HG03108 (cell line): ENCODE measurements around the gene LRRFIP2.
A peak's percentile ranks its signal among the peaks of the same experiment; 100 is the strongest.

ENCODE experiments used
- ATAC-seq: cut with Tn5 transposase; IDR thresholded peaks from one replicate; pipeline ENCODE4 v1.9.1; 2021; ENCODE audit warnings: moderate library complexity; ENCODE audit not compliant: unreplicated experiment

LRRFIP2 gene

GRCh38 chr3:37190667-37191066 lies 16.3 kb upstream of the LRRFIP2 start:
- no peak for ATAC-seq

GRCh38 chr3:37189109-37189508 lies 14.7 kb upstream of the LRRFIP2 start:
- no peak for ATAC-seq

GRCh38 chr3:37183976-37184375 lies 9.6 kb upstream of the LRRFIP2 start:
- no peak for ATAC-seq

GRCh38 chr3:37183375-37183831 lies 9.0 kb upstream of the LRRFIP2 start:
- no peak for ATAC-seq

GRCh38 chr3:37182816-37183215 lies 8.4 kb upstream of the LRRFIP2 start:
- ATAC-seq, result no peak

GRCh38 chr3:37181756-37182155 lies 7.4 kb upstream of the LRRFIP2 start:
- no peak for ATAC-seq

- no peak for ATAC-seq
These were observed 5.0 kb upstream of the LRRFIP2 start for GRCh38 chr3:37179144-37179967.

- no peak for ATAC-seq
These were observed 576 bp downstream of the LRRFIP2 start for GRCh38 chr3:37173806-37174205.

- ATAC-seq, result no peak
These were observed 3.2 kb downstream of the LRRFIP2 start for GRCh38 chr3:37171144-37171543.

GRCh38 chr3:37170513-37170912 lies 3.9 kb downstream of the LRRFIP2 start:
- no peak for ATAC-seq

GRCh38 chr3:37170060-37170459 lies 4.3 kb downstream of the LRRFIP2 start:
- ATAC-seq, result no peak

- ATAC-seq, result no peak
These were observed 5.5 kb downstream of the LRRFIP2 start for GRCh38 chr3:37168896-37169295.

GRCh38 chr3:37163262-37164015 lies 10.9 kb downstream of the LRRFIP2 start:
- ATAC-seq, result peak; percentile 42

GRCh38 chr3:37162501-37163245 lies 11.7 kb downstream of the LRRFIP2 start:
- ATAC-seq, result peak; percentile 86

GRCh38 chr3:37161351-37161750 lies 13.0 kb downstream of the LRRFIP2 start:
- ATAC-seq, result no peak

GRCh38 chr3:37155782-37156181 lies 18.6 kb downstream of the LRRFIP2 start:
- ATAC-seq, result no peak

- no peak for ATAC-seq
These were observed 19.6 kb downstream of the LRRFIP2 start for GRCh38 chr3:37154668-37155314.

GRCh38 chr3:37150621-37151020 lies 23.8 kb downstream of the LRRFIP2 start:
- ATAC-seq, result no peak

GRCh38 chr3:37149257-37149656 lies 25.1 kb downstream of the LRRFIP2 start:
- ATAC-seq, result no peak

GRCh38 chr3:37148208-37148607 lies 26.2 kb downstream of the LRRFIP2 start:
- no peak for ATAC-seq

GRCh38 chr3:37147666-37148065 lies 26.7 kb downstream of the LRRFIP2 start:
- ATAC-seq, result no peak
